ENCODE measurements around the gene OSBPL3. TPM values are rescaled to one million over a fixed set of nuclear protein-coding genes. Genes with fewer than 3 reads are reported as not detected.

OSBPL3 gene
- total RNA-seq, 1 donor from 2014 or later = 37.5 TPM

DNA sequence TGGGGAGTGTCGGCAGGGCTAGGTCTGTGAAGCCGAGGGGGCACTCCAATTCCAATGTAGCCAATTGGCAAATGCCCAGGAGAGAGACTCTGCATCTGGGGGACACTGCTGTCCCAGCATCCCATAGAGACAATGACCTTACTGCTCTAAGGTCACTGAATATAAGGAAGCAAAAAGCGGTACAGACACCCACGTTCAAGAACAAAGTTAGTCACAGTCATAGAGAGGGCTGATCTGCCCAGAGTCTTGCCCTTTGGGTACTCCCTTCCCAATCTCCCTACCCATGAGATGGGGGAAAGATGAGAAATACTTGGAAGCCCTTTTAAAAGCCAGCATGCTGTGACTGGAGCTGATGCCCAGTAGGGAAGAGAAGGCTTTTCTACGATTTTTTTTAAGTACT lies 146.4 kb downstream of the OSBPL3 start:
- no peaks in the 10 kb centered on the region for H3K4me1 Mint-ChIP-seq (ENCODE audit: low read depth, unreplicated experiment)
- H3K27ac Mint-ChIP-seq (ENCODE audit: unreplicated experiment) = no peak overlapping the region
- TF ChIP-seq, protein P1, sequence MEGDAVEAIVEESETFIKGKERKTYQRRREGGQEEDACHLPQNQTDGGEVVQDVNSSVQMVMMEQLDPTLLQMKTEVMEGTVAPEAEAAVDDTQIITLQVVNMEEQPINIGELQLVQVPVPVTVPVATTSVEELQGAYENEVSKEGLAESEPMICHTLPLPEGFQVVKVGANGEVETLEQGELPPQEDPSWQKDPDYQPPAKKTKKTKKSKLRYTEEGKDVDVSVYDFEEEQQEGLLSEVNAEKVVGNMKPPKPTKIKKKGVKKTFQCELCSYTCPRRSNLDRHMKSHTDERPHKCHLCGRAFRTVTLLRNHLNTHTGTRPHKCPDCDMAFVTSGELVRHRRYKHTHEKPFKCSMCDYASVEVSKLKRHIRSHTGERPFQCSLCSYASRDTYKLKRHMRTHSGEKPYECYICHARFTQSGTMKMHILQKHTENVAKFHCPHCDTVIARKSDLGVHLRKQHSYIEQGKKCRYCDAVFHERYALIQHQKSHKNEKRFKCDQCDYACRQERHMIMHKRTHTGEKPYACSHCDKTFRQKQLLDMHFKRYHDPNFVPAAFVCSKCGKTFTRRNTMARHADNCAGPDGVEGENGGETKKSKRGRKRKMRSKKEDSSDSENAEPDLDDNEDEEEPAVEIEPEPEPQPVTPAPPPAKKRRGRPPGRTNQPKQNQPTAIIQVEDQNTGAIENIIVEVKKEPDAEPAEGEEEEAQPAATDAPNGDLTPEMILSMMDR (IDR thresholded peaks at IDR 0.05; ENCODE audit: partially characterized antibody, unreplicated experiment) = no peak
- H3K9me3 Mint-ChIP-seq (ENCODE audit: unreplicated experiment) = no peaks in the 10 kb centered on the region
- no peaks in the 10 kb centered on the region for H3K27me3 Mint-ChIP-seq (ENCODE audit: unreplicated experiment)
- no peak for DNase-seq
- no peaks in the 10 kb centered on the region for H3K36me3 Mint-ChIP-seq (ENCODE audit: unreplicated experiment)
- no peak overlapping the region for H3K4me3 Mint-ChIP-seq (ENCODE audit: unreplicated experiment)

- H3K27ac Mint-ChIP-seq (ENCODE audit: unreplicated experiment) = no peak overlapping the region
- H3K4me1 Mint-ChIP-seq (ENCODE audit: low read depth, unreplicated experiment) = no peaks in the 10 kb centered on the region
- H3K9me3 Mint-ChIP-seq (ENCODE audit: unreplicated experiment) = no peaks in the 10 kb centered on the region
- H3K27me3 Mint-ChIP-seq (ENCODE audit: unreplicated experiment) = no peaks in the 10 kb centered on the region
- H3K4me3 Mint-ChIP-seq (ENCODE audit: unreplicated experiment) = no peak overlapping the region
- TF ChIP-seq, protein P1 (IDR thresholded peaks at IDR 0.05; ENCODE audit: partially characterized antibody, unreplicated experiment) = no peak
- DNase-seq = no peak
- no peaks in the 10 kb centered on the region for H3K36me3 Mint-ChIP-seq (ENCODE audit: unreplicated experiment)
Observed at GRCh38 chr7:24831240-24831639, 148.7 kb downstream of the OSBPL3 start.

- Mint-ChIP-seq H3K27me3 (ENCODE audit: unreplicated experiment) (no peaks in the 10 kb centered on the region), H3K9me3 (ENCODE audit: unreplicated experiment) (no peaks in the 10 kb centered on the region), H3K4me3 (ENCODE audit: unreplicated experiment) (no peak overlapping the region), H3K36me3 (ENCODE audit: unreplicated experiment) (no peaks in the 10 kb centered on the region), H3K4me1 (ENCODE audit: low read depth, unreplicated experiment) (no peaks in the 10 kb centered on the region), H3K27ac (ENCODE audit: unreplicated experiment) (no peak overlapping the region)
- DNase-seq = no peak
- TF ChIP-seq, protein P1 (IDR thresholded peaks at IDR 0.05; ENCODE audit: partially characterized antibody, unreplicated experiment) = no peak
Observed at GRCh38 chr7:24830440-24831050, 149.4 kb downstream of the OSBPL3 start.

GRCh38 chr7:24829787-24830186 lies 150.2 kb downstream of the OSBPL3 start:
- Mint-ChIP-seq H3K27ac (ENCODE audit: unreplicated experiment) (no peak overlapping the region), H3K9me3 (ENCODE audit: unreplicated experiment) (no peaks in the 10 kb centered on the region), H3K27me3 (ENCODE audit: unreplicated experiment) (no peaks in the 10 kb centered on the region), H3K4me1 (ENCODE audit: low read depth, unreplicated experiment) (no peaks in the 10 kb centered on the region), H3K36me3 (ENCODE audit: unreplicated experiment) (no peaks in the 10 kb centered on the region), H3K4me3 (ENCODE audit: unreplicated experiment) (no peak overlapping the region)
- TF ChIP-seq, protein P1 (IDR thresholded peaks at IDR 0.05; ENCODE audit: partially characterized antibody, unreplicated experiment) = no peak
- no peak for DNase-seq

- no peak for DNase-seq
- H3K4me1 Mint-ChIP-seq (ENCODE audit: low read depth, unreplicated experiment) = no peaks in the 10 kb centered on the region
- H3K27me3 Mint-ChIP-seq (ENCODE audit: unreplicated experiment) = no peaks in the 10 kb centered on the region
- no peaks in the 10 kb centered on the region for H3K9me3 Mint-ChIP-seq (ENCODE audit: unreplicated experiment)
- no peak overlapping the region for H3K27ac Mint-ChIP-seq (ENCODE audit: unreplicated experiment)
- H3K36me3 Mint-ChIP-seq (ENCODE audit: unreplicated experiment) = no peaks in the 10 kb centered on the region
- TF ChIP-seq, protein P1 (IDR thresholded peaks at IDR 0.05; ENCODE audit: partially characterized antibody, unreplicated experiment) = no peak
- no peak overlapping the region for H3K4me3 Mint-ChIP-seq (ENCODE audit: unreplicated experiment)
Observed at GRCh38 chr7:24828891-24829661, 150.9 kb downstream of the OSBPL3 start.
